ENCODE measurements around the gene PLXNA3. TPM values are rescaled to one million over a fixed set of nuclear protein-coding genes. Genes with fewer than 3 reads are reported as not detected.

Gene PLXNA3
- total and polyA plus RNA-seq, 2 donors (not counting 1 experiment from before 2014, with no cell fraction given) = 17.8 to 18.4 TPM

DNA sequence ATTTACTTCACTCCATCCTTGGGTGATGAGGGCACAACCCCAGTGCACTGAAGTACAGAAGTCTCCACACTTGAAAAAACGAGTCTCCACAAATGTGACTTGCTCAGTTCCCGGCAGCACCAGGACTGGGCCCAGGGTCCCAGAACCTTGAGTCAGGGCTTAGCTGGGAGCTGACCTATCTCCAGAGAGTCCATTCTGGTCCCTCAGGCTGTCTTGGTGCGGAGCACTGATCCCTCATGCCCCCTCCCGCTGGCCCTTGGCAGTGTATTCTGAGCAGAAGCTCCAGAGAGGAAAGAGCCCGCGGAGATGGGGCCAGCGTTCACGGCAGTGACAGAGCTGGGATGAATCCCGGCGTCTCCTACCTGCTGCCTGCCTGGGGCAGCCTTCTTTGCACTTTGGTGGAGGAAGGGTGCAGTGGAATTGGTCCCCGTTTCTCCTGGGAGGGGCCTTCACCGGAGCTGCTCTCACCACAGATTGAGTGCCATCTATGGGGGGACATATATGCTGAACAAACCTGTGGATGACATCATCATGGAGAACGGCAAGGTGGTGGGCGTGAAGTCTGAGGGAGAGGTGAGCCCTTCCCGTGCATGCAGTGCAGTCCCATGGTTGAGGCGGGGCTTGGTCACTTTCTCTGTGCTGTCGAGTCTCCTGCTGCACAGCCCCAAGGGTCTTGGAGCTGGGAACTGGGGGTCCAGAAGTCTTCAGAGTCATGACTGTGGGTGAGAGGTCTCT is 17.3 kb upstream of the PLXNA3 start:
- H3K27me3 ChIP-seq (ENCODE audit: control insufficient read depth, insufficient read depth, low read length) = no peaks in the 10 kb centered on the region
- no peaks in the 10 kb centered on the region for H3K9me3 ChIP-seq (ENCODE audit: control insufficient read depth, insufficient read depth, low read depth, low read length)
- peaks cover 7% of the 10 kb centered on the region for H3K4me1 ChIP-seq (ENCODE audit: control insufficient read depth, extremely low read depth, insufficient read depth, low read length)
- H3K36me3 ChIP-seq (ENCODE audit: control insufficient read depth, insufficient read depth, low read length) = peaks cover 13% of the 10 kb centered on the region
- no peak overlapping the region for H3K27ac ChIP-seq (ENCODE audit: insufficient read depth, low read length)
- peaks cover 55% of the 10 kb centered on the region for H3K79me2 ChIP-seq (ENCODE audit: control insufficient read depth, insufficient read depth, low read length)
- no peaks in the 10 kb centered on the region for H4K20me1 ChIP-seq (ENCODE audit: control insufficient read depth, extremely low read depth, insufficient read depth, low read length)
- no peak overlapping the region for H3K9ac ChIP-seq (ENCODE audit: insufficient read depth, low read length)
- no peak overlapping the region for H3K4me2 ChIP-seq (ENCODE audit: extremely low read depth, insufficient read depth, low read length)
- no peak for DNase-seq (ENCODE audit: low read depth in 2 of 2)
- H3K4me3 ChIP-seq (replicated peaks in 1 of 4; ENCODE audit: control extremely low read depth in 1 of 4, insufficient read depth in 1 of 4, low read depth in 3 of 4, low read length in 4 of 4) = no peak overlapping the region
- TF ChIP-seq EZH2 (IDR thresholded peaks at IDR 0.05; ENCODE audit: low read length, missing control alignments) (no peak), CTCF (conservative IDR thresholded peaks at IDR 0.05 in 1 of 2, IDR thresholded peaks at IDR 0.05 in 1 of 2; ENCODE audit: low read depth in 1 of 2, low read length in 2 of 2) (no peak)
- no peak overlapping the region for H2AFZ ChIP-seq (ENCODE audit: low read length)

- Histone ChIP-seq H3K27ac (ENCODE audit: insufficient read depth, low read length) (no peak overlapping the region), H3K4me3 (replicated peaks in 1 of 4; ENCODE audit: control extremely low read depth in 1 of 4, insufficient read depth in 1 of 4, low read depth in 3 of 4, low read length in 4 of 4) (no peak overlapping the region), H4K20me1 (ENCODE audit: control insufficient read depth, extremely low read depth, insufficient read depth, low read length) (no peaks in the 10 kb centered on the region), H3K36me3 (ENCODE audit: control insufficient read depth, insufficient read depth, low read length) (peaks cover 13% of the 10 kb centered on the region), H3K9ac (ENCODE audit: insufficient read depth, low read length) (no peak overlapping the region), H3K27me3 (ENCODE audit: control insufficient read depth, insufficient read depth, low read length) (no peaks in the 10 kb centered on the region), H2AFZ (ENCODE audit: low read length) (no peak overlapping the region), H3K9me3 (ENCODE audit: control insufficient read depth, insufficient read depth, low read depth, low read length) (no peaks in the 10 kb centered on the region), H3K4me2 (ENCODE audit: extremely low read depth, insufficient read depth, low read length) (no peak overlapping the region), H3K4me1 (ENCODE audit: control insufficient read depth, extremely low read depth, insufficient read depth, low read length) (peaks cover 7% of the 10 kb centered on the region), H3K79me2 (ENCODE audit: control insufficient read depth, insufficient read depth, low read length) (peaks cover 62% of the 10 kb centered on the region)
- TF ChIP-seq EZH2 (IDR thresholded peaks at IDR 0.05; ENCODE audit: low read length, missing control alignments) = no peak
- TF ChIP-seq CTCF (conservative IDR thresholded peaks at IDR 0.05 in 1 of 2, IDR thresholded peaks at IDR 0.05 in 1 of 2; ENCODE audit: low read depth in 1 of 2, low read length in 2 of 2) = no peak
- no peak for DNase-seq (ENCODE audit: low read depth in 2 of 2)
Observed at GRCh38 chrX:154441564-154441963, 16.5 kb upstream of the PLXNA3 start.

- no peaks in the 10 kb centered on the region for H3K27me3 ChIP-seq (ENCODE audit: control insufficient read depth, insufficient read depth, low read length)
- peaks cover 13% of the 10 kb centered on the region for H3K36me3 ChIP-seq (ENCODE audit: control insufficient read depth, insufficient read depth, low read length)
- TF ChIP-seq EZH2 (IDR thresholded peaks at IDR 0.05; ENCODE audit: low read length, missing control alignments) (no peak), CTCF (conservative IDR thresholded peaks at IDR 0.05 in 1 of 2, IDR thresholded peaks at IDR 0.05 in 1 of 2; ENCODE audit: low read depth in 1 of 2, low read length in 2 of 2) (no peak)
- no peak overlapping the region for H3K4me3 ChIP-seq (replicated peaks in 1 of 4; ENCODE audit: control extremely low read depth in 1 of 4, insufficient read depth in 1 of 4, low read depth in 3 of 4, low read length in 4 of 4)
- no peak for DNase-seq (ENCODE audit: low read depth in 2 of 2)
- H3K4me1 ChIP-seq (ENCODE audit: control insufficient read depth, extremely low read depth, insufficient read depth, low read length) = peaks cover 7% of the 10 kb centered on the region
- no peak overlapping the region for H2AFZ ChIP-seq (ENCODE audit: low read length)
- H3K9ac ChIP-seq (ENCODE audit: insufficient read depth, low read length) = no peak overlapping the region
- H3K79me2 ChIP-seq (ENCODE audit: control insufficient read depth, insufficient read depth, low read length) = peaks cover 65% of the 10 kb centered on the region
- H3K9me3 ChIP-seq (ENCODE audit: control insufficient read depth, insufficient read depth, low read depth, low read length) = no peaks in the 10 kb centered on the region
- H3K4me2 ChIP-seq (ENCODE audit: extremely low read depth, insufficient read depth, low read length) = no peak overlapping the region
- no peaks in the 10 kb centered on the region for H4K20me1 ChIP-seq (ENCODE audit: control insufficient read depth, extremely low read depth, insufficient read depth, low read length)
- no peak overlapping the region for H3K27ac ChIP-seq (ENCODE audit: insufficient read depth, low read length)
Observed at GRCh38 chrX:154441984-154442707, 15.9 kb upstream of the PLXNA3 start.
